IPS-18a (cell line): Measurements from ENCODE around the gene FAAH2.
"Not testable (repeated sequence)": the region's sequence is repeated elsewhere in the genome, so short reads cannot be mapped to it uniquely, and the experiment has no call there.

Experiments
- H3K27ac ChIP-seq: one replicate; pipeline ENCODE4 v1.5.1; 2013; ENCODE audit warnings: low read length
- H3K27me3 ChIP-seq: one replicate; pipeline ENCODE4 v1.6.1; 2013; ENCODE audit warnings: mild to moderate bottlenecking, low read length; ENCODE audit not compliant: control insufficient read depth, insufficient read depth
- H3K36me3 ChIP-seq: one replicate; pipeline ENCODE4 v1.6.1; 2013; ENCODE audit warnings: low read depth, low read length; ENCODE audit not compliant: control insufficient read depth
- H3K4me1 ChIP-seq: one replicate; pipeline ENCODE4 v1.6.1; 2013; ENCODE audit warnings: low read depth, low read length; ENCODE audit not compliant: control insufficient read depth
- H3K4me3 ChIP-seq: one replicate; pipeline ENCODE4 v1.5.1; 2013; ENCODE audit warnings: low read length
- H3K9ac ChIP-seq: one replicate; pipeline ENCODE4 v1.6.1; 2013; ENCODE audit warnings: mild to moderate bottlenecking, low read length, moderate library complexity
- H3K9me3 ChIP-seq: one replicate; pipeline ENCODE4 v1.6.1; 2013; ENCODE audit warnings: low read depth, low read length; ENCODE audit not compliant: control insufficient read depth

Gene FAAH2

DNA sequence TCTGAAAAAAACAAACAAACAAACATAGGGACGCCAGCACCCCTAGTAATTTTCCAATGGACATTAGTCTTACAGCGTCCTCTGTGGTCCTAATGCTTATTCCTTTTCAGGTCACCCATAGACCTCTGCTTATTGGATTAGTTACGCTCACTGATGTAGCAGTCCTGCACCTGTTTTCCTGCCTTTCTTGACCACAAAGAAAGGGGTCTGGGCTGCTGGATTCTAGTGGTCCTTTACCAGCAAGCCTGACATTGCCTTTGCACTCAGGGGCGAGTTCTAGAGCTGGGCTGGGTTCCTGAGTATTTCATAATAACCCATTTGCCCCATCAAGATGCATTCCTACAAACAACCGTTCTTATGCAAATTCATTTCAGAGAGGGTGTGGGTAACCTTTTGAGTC, 116.7 kb downstream of the FAAH2 start:
- not testable (repeated sequence) for H3K4me1 ChIP-seq, H3K27ac ChIP-seq, H3K27me3 ChIP-seq, H3K9ac ChIP-seq, H3K4me3 ChIP-seq, H3K36me3 ChIP-seq
- H3K9me3 ChIP-seq: peaks cover 11% of the 10 kb centered on the region

DNA sequence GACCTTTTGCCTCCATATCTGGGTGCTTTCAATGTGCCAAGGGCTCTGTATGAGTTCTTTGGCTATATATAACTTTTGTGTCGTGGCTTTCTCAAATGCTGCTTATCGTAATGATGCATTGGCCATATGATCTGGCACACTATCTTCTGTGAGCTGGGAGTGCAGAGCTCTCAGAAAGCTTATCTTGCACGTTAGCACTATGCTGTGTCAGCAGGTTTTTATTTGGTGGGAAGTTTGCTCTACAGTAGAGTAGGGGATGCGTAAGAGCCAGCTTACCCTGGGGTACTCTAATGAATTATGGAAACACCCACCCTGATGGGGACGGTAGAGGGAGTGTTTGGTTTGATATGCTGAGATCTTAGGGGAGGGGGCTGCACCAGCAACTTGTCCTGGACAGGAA, 119.6 kb downstream of the FAAH2 start:
- Histone ChIP-seq H3K9me3 (peaks cover 16% of the 10 kb centered on the region), H3K4me1 (no peaks in the 10 kb centered on the region), H3K4me3 (no peak overlapping the region), H3K9ac (no peak overlapping the region), H3K27me3 (no peaks in the 10 kb centered on the region), H3K27ac (no peak overlapping the region), H3K36me3 (no peaks in the 10 kb centered on the region)

DNA sequence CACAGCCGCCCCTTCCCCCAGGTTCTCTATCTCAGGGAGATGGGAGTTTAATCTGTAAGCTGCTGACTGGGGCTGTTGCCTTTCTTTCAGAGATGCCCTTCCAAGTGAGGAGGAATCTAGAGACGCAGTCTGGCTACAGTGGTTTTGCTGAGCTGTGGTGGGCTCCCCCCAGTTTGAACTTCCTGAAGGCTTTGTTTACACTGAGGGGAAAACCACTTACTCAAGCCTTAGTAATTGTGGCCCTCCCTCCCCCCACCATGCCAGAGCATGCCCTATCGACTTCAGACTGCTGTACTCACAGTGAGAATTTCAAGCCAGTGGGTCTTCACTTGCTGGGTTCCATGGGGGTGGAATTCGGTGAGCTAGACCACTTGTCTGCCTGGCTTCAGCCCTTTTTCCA, 131.3 kb downstream of the FAAH2 start:
- Histone ChIP-seq H3K36me3 (no peaks in the 10 kb centered on the region), H3K27ac (no peak overlapping the region), H3K9ac (no peak overlapping the region), H3K27me3 (no peaks in the 10 kb centered on the region), H3K4me3 (no peak overlapping the region), H3K4me1 (no peaks in the 10 kb centered on the region), H3K9me3 (peaks cover 11% of the 10 kb centered on the region)

DNA sequence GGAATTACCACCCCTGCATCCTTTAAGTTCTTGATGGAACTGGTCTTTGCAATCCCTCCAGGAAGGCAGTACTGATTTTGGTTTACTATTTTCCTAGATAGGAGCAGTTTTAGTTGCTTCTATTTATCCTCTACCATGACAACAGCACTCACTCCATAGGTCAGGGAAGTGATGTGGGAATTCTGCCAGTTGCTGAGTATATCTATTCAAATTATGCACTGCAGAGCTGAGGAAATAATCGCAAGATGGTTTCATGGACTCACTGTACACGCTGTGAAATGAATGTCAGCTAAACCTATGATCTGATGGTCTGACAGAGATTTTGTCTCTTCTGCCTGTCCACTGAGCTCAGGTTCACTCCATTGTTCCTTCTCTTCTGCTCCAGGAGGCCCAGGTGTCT, 135.8 kb downstream of the FAAH2 start:
- Histone ChIP-seq H3K27me3 (no peaks in the 10 kb centered on the region), H3K27ac (no peak overlapping the region), H3K9ac (no peak overlapping the region), H3K36me3 (no peaks in the 10 kb centered on the region), H3K9me3 (peaks cover 23% of the 10 kb centered on the region), H3K4me1 (no peaks in the 10 kb centered on the region), H3K4me3 (no peak overlapping the region)

DNA sequence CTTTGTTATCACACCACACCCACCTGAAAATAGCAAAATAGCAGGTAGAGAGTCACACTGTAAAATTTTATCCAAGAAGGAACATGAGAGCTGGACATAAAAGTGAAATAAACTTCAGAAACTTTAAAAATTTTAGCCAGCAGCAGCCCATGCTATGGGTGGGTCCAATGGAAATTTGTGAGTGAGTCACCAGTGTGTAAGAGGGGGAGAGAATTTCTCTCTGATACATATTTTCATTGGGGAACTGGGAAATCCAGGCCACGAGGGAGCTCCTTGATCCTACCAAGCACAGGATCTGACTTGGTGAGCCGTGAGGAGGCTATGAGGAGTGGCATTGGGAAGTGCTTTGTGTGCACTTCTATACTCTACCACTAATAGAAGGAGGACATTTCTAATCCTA, 136.3 kb downstream of the FAAH2 start:
- no peaks in the 10 kb centered on the region for H3K36me3 ChIP-seq
- no peaks in the 10 kb centered on the region for H3K4me1 ChIP-seq
- no peaks in the 10 kb centered on the region for H3K27me3 ChIP-seq
- no peak overlapping the region for H3K9ac ChIP-seq
- H3K27ac ChIP-seq: no peak overlapping the region
- peaks cover 23% of the 10 kb centered on the region for H3K9me3 ChIP-seq
- H3K4me3 ChIP-seq: no peak overlapping the region

DNA sequence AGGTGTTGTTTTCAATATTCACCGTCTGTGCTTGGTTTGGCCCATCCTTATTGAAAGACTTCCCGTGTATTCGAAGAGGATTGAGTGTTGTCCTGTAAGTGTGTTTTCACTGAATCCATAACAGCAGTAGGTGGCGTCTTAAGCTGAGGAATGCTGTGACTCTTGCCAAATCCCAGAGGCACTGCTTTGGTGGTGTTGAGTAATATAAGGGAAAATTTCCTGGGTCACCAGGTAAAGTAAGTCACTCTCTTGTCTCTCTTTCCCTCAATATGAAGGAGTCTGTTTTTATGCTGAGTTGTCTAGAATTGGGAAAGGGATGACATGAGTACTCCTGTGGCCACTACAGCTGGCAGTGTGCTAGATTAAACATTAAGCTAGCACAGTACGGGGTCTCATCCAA, 158.6 kb downstream of the FAAH2 start:
- H3K36me3 ChIP-seq: no peaks in the 10 kb centered on the region
- H3K9ac ChIP-seq: no peak overlapping the region
- no peak overlapping the region for H3K4me3 ChIP-seq
- no peaks in the 10 kb centered on the region for H3K4me1 ChIP-seq
- no peak overlapping the region for H3K27ac ChIP-seq
- H3K9me3 ChIP-seq: peaks cover 27% of the 10 kb centered on the region
- H3K27me3 ChIP-seq: no peaks in the 10 kb centered on the region

DNA sequence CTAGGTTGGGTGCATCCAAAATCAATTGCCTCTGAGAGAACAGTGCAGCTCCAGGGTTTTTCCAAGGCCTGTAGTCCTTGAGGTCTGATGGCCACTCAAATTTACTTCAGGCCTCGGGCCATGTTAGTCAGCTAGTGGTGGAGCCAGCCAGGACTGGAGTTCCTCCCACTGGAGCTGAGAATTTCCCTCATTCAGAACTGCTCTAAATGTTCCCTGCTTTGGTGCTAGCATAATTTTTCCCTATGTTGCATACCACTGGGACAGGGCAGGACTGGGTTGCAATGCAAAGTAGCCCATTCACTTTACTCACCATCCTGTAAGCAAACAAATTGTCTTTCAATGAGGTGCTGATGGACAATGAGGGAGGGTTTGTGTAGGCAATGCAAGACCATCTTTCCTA, 159.3 kb downstream of the FAAH2 start:
- H3K4me1 ChIP-seq: no peaks in the 10 kb centered on the region
- no peaks in the 10 kb centered on the region for H3K27me3 ChIP-seq
- no peak overlapping the region for H3K27ac ChIP-seq
- H3K9ac ChIP-seq: no peak overlapping the region
- H3K4me3 ChIP-seq: no peak overlapping the region
- H3K9me3 ChIP-seq: peaks cover 31% of the 10 kb centered on the region
- no peaks in the 10 kb centered on the region for H3K36me3 ChIP-seq

DNA sequence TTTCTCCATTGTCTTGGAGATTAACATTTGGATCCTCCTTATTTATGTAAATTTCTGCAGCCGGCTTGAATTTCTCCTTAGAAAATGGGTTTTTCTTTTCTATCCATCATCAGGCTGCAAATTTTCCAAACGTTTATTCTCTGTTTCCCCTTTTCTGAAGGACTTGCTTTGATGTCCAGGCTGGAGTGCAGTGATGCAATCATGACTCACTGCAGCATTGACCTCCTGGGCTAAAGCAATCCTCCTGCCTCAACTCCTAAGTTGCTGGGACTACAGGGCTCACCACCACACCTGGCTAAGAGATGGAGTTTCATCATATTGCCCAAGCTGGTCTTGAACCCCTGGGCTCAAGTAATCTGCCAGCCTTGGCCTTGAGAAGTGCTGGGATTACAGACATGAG, 161.3 kb downstream of the FAAH2 start:
- Histone ChIP-seq H3K36me3 (no peaks in the 10 kb centered on the region), H3K9me3 (peaks cover 31% of the 10 kb centered on the region), H3K4me3 (no peak overlapping the region), H3K27ac (no peak overlapping the region), H3K27me3 (no peaks in the 10 kb centered on the region), H3K4me1 (no peaks in the 10 kb centered on the region), H3K9ac (no peak overlapping the region)

DNA sequence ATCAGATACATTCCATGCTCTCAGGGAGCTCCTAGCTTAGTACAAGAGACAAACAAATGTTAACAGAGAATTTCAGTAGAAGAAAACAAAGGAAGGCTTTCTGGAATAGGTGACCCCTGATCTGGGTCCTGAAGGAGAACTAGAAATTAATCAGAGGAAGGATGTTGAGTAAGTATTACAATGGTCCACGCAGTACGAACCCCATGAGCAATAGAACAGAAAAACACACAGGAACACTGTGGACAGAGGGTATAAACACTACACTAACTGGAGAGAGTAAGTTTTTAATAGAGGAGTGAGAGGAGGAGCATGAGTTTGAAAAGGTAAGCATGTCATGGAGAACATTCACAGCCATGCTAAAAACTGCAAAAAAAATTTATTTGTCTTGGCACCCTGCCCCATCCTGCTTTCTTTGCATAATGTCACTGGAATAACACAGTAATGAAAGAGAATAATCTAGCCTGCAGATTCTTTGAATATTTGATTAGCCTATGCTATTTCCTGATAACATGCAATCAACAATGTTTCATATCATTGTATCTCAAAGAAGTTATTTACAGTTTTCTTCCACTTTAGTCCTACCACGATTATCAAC, 165.0 kb downstream of the FAAH2 start:
- Histone ChIP-seq H3K9ac (no peak overlapping the region), H3K36me3 (no peaks in the 10 kb centered on the region), H3K4me3 (no peak overlapping the region), H3K4me1 (no peaks in the 10 kb centered on the region), H3K9me3 (peaks cover 46% of the 10 kb centered on the region), H3K27me3 (no peaks in the 10 kb centered on the region), H3K27ac (no peak overlapping the region)

DNA sequence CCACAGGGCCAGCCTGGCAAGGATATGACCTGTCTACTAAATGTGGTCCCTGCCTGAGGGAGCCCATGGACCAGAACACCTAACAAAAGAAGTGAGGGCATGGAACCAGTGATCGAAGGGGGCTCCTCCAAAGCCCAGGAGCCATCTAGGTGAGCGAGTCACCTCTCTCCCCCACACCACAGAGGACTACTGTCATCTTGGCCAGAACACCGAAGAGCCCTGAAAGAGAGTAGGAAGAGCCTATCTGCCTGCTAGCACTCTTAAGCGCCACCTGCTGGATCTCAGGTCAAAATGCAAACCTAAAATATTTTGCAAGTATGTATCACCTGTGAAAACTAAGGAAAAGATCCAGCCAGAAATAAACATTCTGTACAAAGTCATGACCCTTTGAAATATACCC, 167.4 kb downstream of the FAAH2 start:
- Histone ChIP-seq H3K4me1 (no peaks in the 10 kb centered on the region), H3K9ac (no peak overlapping the region), H3K27me3 (no peaks in the 10 kb centered on the region), H3K36me3 (no peaks in the 10 kb centered on the region), H3K9me3 (peaks cover 40% of the 10 kb centered on the region), H3K27ac (no peak overlapping the region), H3K4me3 (no peak overlapping the region)

DNA sequence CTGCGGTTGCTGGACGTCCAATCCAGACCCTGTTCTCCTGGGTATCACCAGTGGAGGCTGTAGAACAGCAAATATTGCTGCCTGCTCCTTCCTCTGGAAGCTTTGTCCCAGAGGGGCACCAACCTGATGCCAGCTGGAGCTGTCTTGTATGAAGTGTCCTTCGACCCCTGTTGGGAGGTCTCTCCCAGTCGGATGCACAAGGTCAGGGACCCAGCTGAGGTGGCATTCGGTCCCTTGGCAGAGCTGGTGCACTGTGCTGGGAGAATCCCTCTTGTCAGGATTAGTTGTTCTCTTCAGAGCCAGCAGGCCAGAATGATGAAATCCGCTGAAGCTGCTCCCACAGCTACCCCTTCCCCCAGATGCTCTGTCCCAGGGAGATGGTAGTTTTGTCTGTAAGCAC, 195.0 kb downstream of the FAAH2 start:
- Histone ChIP-seq H3K27ac (no peak overlapping the region), H3K9ac (no peak overlapping the region)

DNA sequence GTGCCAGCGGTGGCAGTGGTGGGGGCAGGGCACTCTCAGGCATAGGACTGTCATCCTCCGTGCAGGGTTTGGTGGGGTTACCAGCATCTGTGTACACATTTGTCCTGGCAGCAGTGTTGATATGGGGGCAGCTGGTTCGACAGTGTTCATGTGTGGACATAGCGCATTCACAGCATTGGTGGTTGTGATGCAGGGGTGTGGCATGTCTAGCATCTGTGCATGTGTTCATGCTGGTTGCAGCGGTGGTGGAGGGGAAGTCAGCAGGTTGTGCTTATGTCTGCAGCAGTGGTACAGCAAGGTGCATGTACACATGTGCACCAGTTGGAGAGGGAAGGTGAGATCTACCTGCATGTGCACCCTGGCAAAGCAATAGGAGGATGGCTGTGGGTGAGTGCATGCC, 230.0 kb downstream of the FAAH2 start:
- Histone ChIP-seq H3K4me1 (no peaks in the 10 kb centered on the region), H3K9ac (no peak overlapping the region), H3K27ac (no peak overlapping the region), H3K9me3 (peaks cover 21% of the 10 kb centered on the region), H3K4me3 (no peak overlapping the region), H3K36me3 (no peaks in the 10 kb centered on the region), H3K27me3 (no peaks in the 10 kb centered on the region)

More for the DNA sequence above, 195.0 kb downstream of the FAAH2 start:
- no peaks in the 10 kb centered on the region for H3K4me1 ChIP-seq
- H3K27me3 ChIP-seq: no peaks in the 10 kb centered on the region
- no peaks in the 10 kb centered on the region for H3K36me3 ChIP-seq
- peaks cover 9% of the 10 kb centered on the region for H3K9me3 ChIP-seq
- no peak overlapping the region for H3K4me3 ChIP-seq
